Colonic mucosa (tissue), 4 donors: Measurements from ENCODE around the gene WNT7B. TPM values are rescaled to one million over a fixed set of nuclear protein-coding genes. Genes with fewer than 3 reads are reported as not detected.

ENCODE experiments used
- DNase-seq: peaks from one replicate; pipeline ENCODE4 v3.0.0-alpha.2; 2020
- H3K27ac ChIP-seq: fragments of 200-600 bp; one replicate; pipeline ENCODE4 v1.8.0; 2021
- H3K27me3 ChIP-seq: fragments of 200-600 bp; one replicate; pipeline ENCODE4 v1.8.0; 2021
- H3K36me3 ChIP-seq: fragments of 200-600 bp; one replicate; pipeline ENCODE4 v1.8.0; 2021
- H3K4me1 ChIP-seq: fragments of 200-600 bp; one replicate; pipeline ENCODE4 v1.8.0; 2021; ENCODE audit warnings: mild to moderate bottlenecking
- H3K4me3 ChIP-seq: fragments of 200-600 bp; one replicate; pipeline ENCODE4 v1.8.0; 2021
- H3K9ac ChIP-seq, 2 donors: one replicate each; pipeline ENCODE4 v1.7.0; 2013; ENCODE audit warnings: control low read depth in 2 of 2, low read depth in 2 of 2, low read length in 2 of 2
- H3K9me3 ChIP-seq: fragments of 200-600 bp; one replicate; pipeline ENCODE4 v1.8.0; 2021
- CTCF ChIP-seq: fragments of 200-600 bp; IDR thresholded peaks from one replicate; pipeline ENCODE4 v1.8.0; 2022; ENCODE audit warnings: antibody characterized with exemption, mild to moderate bottlenecking
- intact Hi-C: fragments of 100-400 bp; cut with DNase I; formaldehyde crosslinking; loops from one replicate; pipeline ENCODE4 v1.14.1; 2022
- total RNA-seq, 2 donors: library from RNA; stranded (reverse); fragmentation: NEBNext Ultra II Directional in 1 of 2; extraction: Animal tissue kit (Norgen Biotek cat#: 25700) in 1 of 2; gene quantifications; one replicate each; pipeline ENCODE4 v1.2.1, GENCODE V29; 2021
- donor health status: healthy.
- donor health status: DM: no; HTN: no; CAD: no.
- donor health status: DM: no; HTN: no; CAD: no.

Gene WNT7B
- total RNA-seq, 2 donors from 2014 or later = 0.12 TPM; not detected in 1

- intact Hi-C loops = no loop called here
- no peaks in the 10 kb centered on the region for H3K9me3 ChIP-seq
- H3K9ac ChIP-seq = no peak overlapping the region
- no peaks in the 10 kb centered on the region for H3K36me3 ChIP-seq
- no peak for TF ChIP-seq CTCF
- H3K27ac ChIP-seq = no peak overlapping the region
- H3K27me3 ChIP-seq = no peaks in the 10 kb centered on the region
- no peak overlapping the region for H3K4me3 ChIP-seq
- no peaks in the 10 kb centered on the region for H3K4me1 ChIP-seq
- no peak for DNase-seq
Observed at GRCh38 chr22:45929649-45930048, 47.3 kb downstream of the WNT7B start.

- intact Hi-C loops = no loop called here
- no peak overlapping the region for H3K27ac ChIP-seq
- H3K27me3 ChIP-seq = no peaks in the 10 kb centered on the region
- no peak for TF ChIP-seq CTCF
- no peaks in the 10 kb centered on the region for H3K36me3 ChIP-seq
- no peaks in the 10 kb centered on the region for H3K4me1 ChIP-seq
- no peaks in the 10 kb centered on the region for H3K9me3 ChIP-seq
- DNase-seq = no peak
- no peak overlapping the region for H3K9ac ChIP-seq
- H3K4me3 ChIP-seq = no peak overlapping the region
Observed at GRCh38 chr22:45928726-45929368, 48.1 kb downstream of the WNT7B start.

GRCh38 chr22:45927059-45927458 is 49.9 kb downstream of the WNT7B start:
- Histone ChIP-seq H3K27me3 (no peaks in the 10 kb centered on the region), H3K4me1 (no peaks in the 10 kb centered on the region), H3K9me3 (no peaks in the 10 kb centered on the region), H3K36me3 (no peaks in the 10 kb centered on the region), H3K9ac (no peak overlapping the region), H3K27ac (no peak overlapping the region), H3K4me3 (no peak overlapping the region)
- no peak for DNase-seq
- intact Hi-C loops = no loop called here
- no peak for TF ChIP-seq CTCF

- intact Hi-C loops = no loop called here
- Histone ChIP-seq H3K9ac (no peak overlapping the region), H3K4me3 (no peak overlapping the region)
Observed at GRCh38 chr22:45926433-45926832, 50.5 kb downstream of the WNT7B start.

GRCh38 chr22:45925811-45926351 is 51.1 kb downstream of the WNT7B start:
- intact Hi-C loops = no loop called here
- no peak overlapping the region for H3K9ac ChIP-seq

More at GRCh38 chr22:45926433-45926832, 50.5 kb downstream of the WNT7B start:
- DNase-seq = no peak
- no peak overlapping the region for H3K27ac ChIP-seq
- TF ChIP-seq CTCF = no peak
- no peaks in the 10 kb centered on the region for H3K36me3 ChIP-seq
- H3K4me1 ChIP-seq = no peaks in the 10 kb centered on the region
- H3K9me3 ChIP-seq = no peaks in the 10 kb centered on the region
- no peaks in the 10 kb centered on the region for H3K27me3 ChIP-seq

More at GRCh38 chr22:45925811-45926351, 51.1 kb downstream of the WNT7B start:
- Histone ChIP-seq H3K27ac (no peak overlapping the region), H3K36me3 (no peaks in the 10 kb centered on the region), H3K4me3 (no peak overlapping the region), H3K4me1 (no peaks in the 10 kb centered on the region), H3K9me3 (no peaks in the 10 kb centered on the region), H3K27me3 (no peaks in the 10 kb centered on the region)
- no peak for TF ChIP-seq CTCF
- DNase-seq = no peak
